Esophagus (tissue), 2 donors: ENCODE measurements around the gene MROH2A. TPM values are rescaled to one million over a fixed set of nuclear protein-coding genes. Genes with fewer than 3 reads are reported as not detected.
"Not testable (repeated sequence)": the region's sequence is repeated elsewhere in the genome, so short reads cannot be mapped to it uniquely, and the experiment has no call there.

Experiments
- H3K27ac ChIP-seq, 2 donors: one replicate each; pipeline ENCODE4 v1.5.1; 2013; ENCODE audit warnings: low read depth in 2 of 2, mild to moderate bottlenecking in 2 of 2, inconsistent platforms in 1 of 2, low read length in 1 of 2, moderate library complexity in 1 of 2
- H3K27me3 ChIP-seq, 2 donors: one replicate each; pipeline ENCODE4 v1.6.1; 2013; ENCODE audit warnings: low read length in 2 of 2, control low read depth in 1 of 2, mild to moderate bottlenecking in 1 of 2; ENCODE audit not compliant: insufficient read depth in 2 of 2, control insufficient read depth in 1 of 2
- H3K36me3 ChIP-seq, 2 donors: one replicate each; pipeline ENCODE4 v1.6.1; 2013; ENCODE audit warnings: low read length in 1 of 2; ENCODE audit not compliant: control insufficient read depth in 2 of 2, insufficient read depth in 2 of 2
- H3K4me1 ChIP-seq, 2 donors: one replicate each; pipeline ENCODE4 v1.6.1; 2013; ENCODE audit warnings: low read length in 1 of 2; ENCODE audit not compliant: control insufficient read depth in 2 of 2, insufficient read depth in 2 of 2
- H3K4me3 ChIP-seq, 2 donors: one replicate each; pipeline ENCODE4 v1.5.1; 2013; ENCODE audit warnings: low read length in 2 of 2, mild to moderate bottlenecking in 2 of 2, low read depth in 1 of 2, moderate library complexity in 1 of 2
- H3K9me3 ChIP-seq, 2 donors: one replicate each; pipeline ENCODE4 v1.6.1; 2013; ENCODE audit warnings: mild to moderate bottlenecking in 2 of 2, low read depth in 1 of 2, low read length in 1 of 2, moderate library complexity in 1 of 2; ENCODE audit not compliant: control insufficient read depth in 2 of 2, insufficient read depth in 1 of 2
- WGBS, 2 donors: extraction: QIAGEN DNeasy Blood & Tissue Kit; methylation state at CpG; one replicate each; pipeline ENCODE4 v1.1.7; 2013; 5-methylcytosine and 5-hydroxymethylcytosine counted together
- polyA plus RNA-seq, 2 donors: library from polyadenylated mRNA; stranded (reverse); fragments of 200-250 nt; gene quantifications; one replicate each; pipeline ENCODE4 v1.2.3, GENCODE V29; 2013
- donor health status: healthy with polysubstance abuse.
- donor health status: Bipolar disorder and iron deficiency.

The MROH2A gene, protein sequence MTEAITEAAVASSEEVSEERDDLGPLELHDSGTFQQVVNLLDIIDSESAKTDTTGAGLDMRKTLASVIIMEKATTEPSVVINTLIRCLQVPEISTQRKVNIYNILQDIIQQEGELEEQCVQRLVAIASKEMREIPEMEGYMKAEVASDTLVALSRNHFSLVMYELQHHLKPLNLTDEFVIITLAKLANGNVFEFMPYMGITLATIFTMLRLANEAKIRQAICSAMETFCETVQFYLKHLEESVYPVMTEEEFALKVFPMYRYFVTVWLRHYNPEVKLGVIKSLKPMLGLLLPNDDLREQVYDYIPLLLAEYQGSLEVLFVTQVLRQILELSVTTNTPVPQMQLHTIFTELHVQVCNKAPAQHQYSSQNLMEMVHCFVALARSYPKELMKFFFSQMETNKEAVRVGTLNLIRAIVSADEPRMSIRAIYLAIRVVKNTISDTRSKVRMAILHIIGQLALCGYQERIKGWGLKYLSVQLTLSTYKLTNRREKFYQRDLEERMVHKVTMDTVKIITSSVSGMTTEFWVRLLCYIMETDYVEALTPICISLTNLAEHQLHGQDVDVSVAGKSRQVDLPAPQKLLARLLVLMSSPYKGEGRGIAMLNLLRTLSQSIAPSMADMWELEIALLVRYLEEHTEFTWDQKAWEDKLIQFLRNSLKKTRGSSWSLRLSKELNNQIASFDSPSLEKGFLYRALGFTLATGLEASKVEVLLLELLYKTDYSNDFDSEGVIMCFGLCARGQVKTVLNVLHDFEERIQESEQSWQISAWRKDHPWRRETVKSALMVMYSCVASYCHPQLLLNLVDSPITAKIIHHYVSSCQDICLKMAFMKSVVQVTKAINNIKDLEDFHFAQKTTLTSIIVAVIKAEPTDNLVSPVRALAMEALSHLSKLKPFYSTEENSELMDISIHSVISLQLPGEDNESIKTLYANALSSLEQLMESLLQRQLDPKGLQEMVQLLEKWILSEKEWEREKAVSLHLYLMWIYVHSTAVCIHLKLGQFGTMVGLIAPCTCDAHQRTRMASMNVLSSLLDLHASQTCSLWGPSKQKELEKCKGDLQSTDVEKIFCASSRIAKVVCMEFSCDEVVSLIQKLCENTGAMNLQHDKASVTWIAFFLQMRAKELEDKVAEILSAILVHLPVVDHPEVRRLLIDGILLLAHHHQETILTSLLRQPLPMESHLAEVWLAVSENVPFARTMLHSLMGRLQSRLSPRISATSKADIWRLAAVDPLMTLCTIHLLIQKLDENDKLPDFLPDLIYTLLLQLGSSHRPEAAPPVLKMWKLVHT (N-terminal part only)
- polyA plus RNA-seq: under 1 TPM; 0.22 to 0.99 TPM

DNA sequence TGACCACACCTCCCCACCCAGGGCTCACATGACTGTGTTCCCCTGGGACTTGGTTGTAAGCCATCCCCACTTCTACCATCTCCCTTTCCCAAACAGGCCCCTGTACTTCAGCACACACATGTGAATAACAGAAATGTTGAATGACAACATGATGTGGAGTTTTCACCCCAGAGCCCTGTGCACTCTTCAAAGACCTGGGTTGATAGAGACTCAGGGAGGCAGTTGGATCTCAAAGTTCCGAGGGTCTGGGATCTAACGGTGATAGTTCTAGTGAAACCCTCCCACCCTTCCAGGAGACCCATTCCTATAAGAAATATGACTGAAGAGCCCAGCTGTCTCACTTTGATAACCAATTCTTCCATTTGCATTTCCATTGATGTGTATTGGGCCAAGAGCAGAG lies at the start of gene MROH2A:
Gene MROH2A (plus strand): TSS at position 301 of the 400 bp plus-strand sequence. CDS start 1,029 bp downstream, outside the sequence.
- Histone ChIP-seq H3K27me3 (no peaks in the 10 kb centered on the region), H3K27ac (no peak within 1 kb of the TSS)
- WGBS, 2 donors: 81 to 96% methylated on average over 2 of the region's 2 CpGs

DNA sequence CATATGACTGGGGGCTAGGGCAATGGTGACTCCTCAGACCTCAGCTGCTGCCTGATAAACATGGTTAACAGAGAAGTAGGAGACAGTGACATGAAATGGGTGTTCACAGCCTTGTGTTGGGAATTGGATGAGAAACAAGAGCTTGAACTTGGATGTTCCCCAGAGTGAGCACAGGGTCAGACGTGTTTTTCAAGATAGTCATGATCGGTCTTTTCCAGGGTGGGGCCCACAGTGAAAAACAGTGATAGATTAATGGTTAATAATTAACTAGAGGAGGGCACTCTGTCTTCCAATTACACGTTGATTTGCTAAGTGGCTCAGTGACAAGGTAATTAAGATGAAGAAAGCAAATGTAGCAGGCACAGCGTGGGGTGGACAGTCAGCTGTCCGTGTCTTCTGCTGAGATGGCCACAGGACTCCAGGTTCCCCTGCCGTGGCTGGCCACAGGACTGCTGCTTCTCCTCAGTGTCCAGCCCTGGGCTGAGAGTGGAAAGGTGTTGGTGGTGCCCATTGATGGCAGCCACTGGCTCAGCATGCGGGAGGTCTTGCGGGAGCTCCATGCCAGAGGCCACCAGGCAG lies 49.3 kb upstream of the MROH2A start, which contains the start of gene UGT1A3:
Gene UGT1A3 (plus strand): TSS at position 320 of the 579 bp plus-strand sequence. CDS start 85 bp downstream, at position 405.
- Histone ChIP-seq H3K27ac (peak within 1 kb of the TSS in 1 of 2 donors; percentile 1), H3K4me1 (peaks cover 0 to 2% of the 10 kb centered on the region in 2 donors), H3K36me3 (no peaks in the 10 kb centered on the region), H3K27me3 (no peaks in the 10 kb centered on the region), H3K4me3 (no peak within 1 kb of the TSS), H3K9me3 (no peaks in the 10 kb centered on the region)
- WGBS, 2 donors: 72 to 73% methylated on average over 8 of the region's 8 CpGs

More for the DNA sequence above, at the start of gene MROH2A:
- no peaks in the 10 kb centered on the region for H3K4me1 ChIP-seq
- no peaks in the 10 kb centered on the region for H3K36me3 ChIP-seq
- peaks cover 4 to 8% of the 10 kb centered on the region in 2 donors for H3K9me3 ChIP-seq
- no peak within 1 kb of the TSS for H3K4me3 ChIP-seq

DNA sequence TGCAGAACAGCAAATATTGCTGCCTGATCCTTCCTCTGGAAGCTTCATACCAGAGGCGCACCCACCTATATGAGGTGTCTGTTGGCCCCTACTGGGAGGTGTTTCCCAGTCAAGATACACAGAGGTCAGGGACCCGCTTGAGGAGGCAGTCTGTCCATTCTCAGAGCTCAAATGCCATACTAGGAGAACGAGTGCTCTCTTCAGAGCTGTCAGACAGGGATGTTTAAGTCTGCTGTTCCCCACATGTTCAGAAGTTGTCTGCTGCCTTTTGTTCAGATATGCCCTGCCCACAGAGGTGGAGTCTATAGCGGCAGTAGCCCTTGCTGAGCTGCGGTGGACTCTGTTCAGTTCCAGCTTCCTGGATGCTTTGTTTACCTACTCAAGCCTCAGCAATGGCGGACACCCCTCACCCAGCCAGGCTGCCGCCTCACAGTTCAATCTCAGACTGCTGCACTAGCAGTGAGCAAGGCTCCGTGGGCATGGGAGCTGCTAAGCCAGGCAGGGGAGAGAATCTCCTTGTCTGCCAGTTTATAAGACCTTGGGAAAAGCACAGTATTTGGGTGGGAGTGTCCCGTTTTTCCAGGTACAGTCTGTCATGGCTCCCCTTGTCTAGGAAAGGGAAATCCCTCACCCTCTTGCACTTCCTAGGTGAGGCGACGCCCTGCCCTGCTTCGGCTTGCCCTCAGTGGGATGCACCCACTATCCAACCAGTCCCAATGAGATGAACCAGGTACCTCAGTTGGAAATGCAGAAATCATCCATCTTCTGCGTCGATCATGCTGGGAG lies 41.1 kb upstream of the MROH2A start:
- H3K4me1 ChIP-seq, H3K4me3 ChIP-seq, H3K27ac ChIP-seq, H3K36me3 ChIP-seq, H3K9me3 ChIP-seq, H3K27me3 ChIP-seq: not testable (repeated sequence)
- 88 to 90% methylated on average over 14 of the region's 14 CpGs for WGBS, 2 donors

DNA sequence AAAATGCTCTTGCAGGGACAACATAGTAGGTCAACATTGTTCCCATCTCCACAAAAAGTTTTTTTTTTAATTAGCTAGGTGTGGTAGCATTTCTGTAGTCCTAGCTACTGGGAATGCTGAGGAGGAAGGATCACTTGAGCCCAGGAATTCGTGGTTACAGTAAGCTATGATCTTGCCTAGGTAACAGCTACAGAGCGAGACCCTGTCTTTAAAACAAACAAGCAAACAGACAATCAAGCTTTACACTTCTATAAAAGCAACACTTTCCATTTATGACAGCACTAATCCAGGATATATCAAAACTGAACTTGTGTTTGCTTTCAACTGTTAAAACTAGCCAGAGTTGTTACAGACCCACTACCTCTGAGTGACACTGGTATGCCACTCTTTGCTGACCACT lies 37.3 kb upstream of the MROH2A start:
- WGBS, 2 donors: 52 to 72% methylated on average over 2 of the region's 2 CpGs
- Histone ChIP-seq H3K4me1 (no peaks in the 10 kb centered on the region), H3K36me3 (peaks cover 0 to 2% of the 10 kb centered on the region in 2 donors), H3K9me3 (peaks cover 0 to 2% of the 10 kb centered on the region in 2 donors), H3K4me3 (no peak overlapping the region), H3K27ac (no peak overlapping the region), H3K27me3 (no peaks in the 10 kb centered on the region)

DNA sequence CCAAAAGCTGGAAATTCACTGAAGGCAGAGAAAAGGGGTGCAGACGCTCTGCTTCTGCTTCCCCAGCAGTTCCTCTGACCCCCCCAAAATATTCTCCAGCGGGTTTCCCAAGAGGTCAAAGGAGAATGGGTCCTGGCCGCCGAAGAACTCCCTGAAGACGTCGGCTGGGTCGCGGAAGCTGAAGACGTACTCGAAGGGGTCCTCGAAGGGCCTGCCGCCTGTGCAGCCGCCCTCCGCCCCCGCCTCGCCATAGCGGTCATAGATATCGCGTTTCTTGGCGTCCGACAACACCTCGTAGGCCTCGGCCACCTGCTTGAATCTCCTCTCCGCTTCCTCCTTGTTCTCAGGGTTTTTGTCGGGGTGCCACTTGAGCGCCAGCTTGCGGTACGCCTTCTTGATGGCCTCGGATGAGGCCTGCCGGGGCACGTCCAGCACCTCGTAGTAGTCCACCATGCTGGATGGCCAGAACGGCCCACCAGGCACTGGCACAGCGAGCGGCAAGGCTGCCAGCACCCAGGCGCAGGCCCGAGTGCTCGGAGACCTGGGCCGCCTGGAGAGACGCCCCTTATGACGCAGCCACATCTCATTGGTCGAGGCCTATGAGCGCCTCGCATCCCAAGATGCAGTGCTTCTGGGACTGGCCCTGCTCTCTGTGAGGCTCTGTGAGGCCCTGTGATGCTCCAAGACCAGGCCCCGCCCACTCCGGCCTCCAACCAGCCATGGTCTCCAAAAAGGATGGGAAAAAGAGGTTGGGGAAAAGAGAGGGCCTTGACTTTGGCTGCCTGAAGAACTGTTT lies 34.5 kb upstream of the MROH2A start:
- H3K9me3 ChIP-seq: no peaks in the 10 kb centered on the region
- H3K36me3 ChIP-seq: peaks cover 0 to 2% of the 10 kb centered on the region in 2 donors
- H3K4me1 ChIP-seq: no peaks in the 10 kb centered on the region
- WGBS, 2 donors: 94 to 95% methylated on average over 44 to 46 of the region's 46 CpGs
- H3K27ac ChIP-seq: no peak overlapping the region
- no peaks in the 10 kb centered on the region for H3K27me3 ChIP-seq
- H3K4me3 ChIP-seq: no peak overlapping the region

DNA sequence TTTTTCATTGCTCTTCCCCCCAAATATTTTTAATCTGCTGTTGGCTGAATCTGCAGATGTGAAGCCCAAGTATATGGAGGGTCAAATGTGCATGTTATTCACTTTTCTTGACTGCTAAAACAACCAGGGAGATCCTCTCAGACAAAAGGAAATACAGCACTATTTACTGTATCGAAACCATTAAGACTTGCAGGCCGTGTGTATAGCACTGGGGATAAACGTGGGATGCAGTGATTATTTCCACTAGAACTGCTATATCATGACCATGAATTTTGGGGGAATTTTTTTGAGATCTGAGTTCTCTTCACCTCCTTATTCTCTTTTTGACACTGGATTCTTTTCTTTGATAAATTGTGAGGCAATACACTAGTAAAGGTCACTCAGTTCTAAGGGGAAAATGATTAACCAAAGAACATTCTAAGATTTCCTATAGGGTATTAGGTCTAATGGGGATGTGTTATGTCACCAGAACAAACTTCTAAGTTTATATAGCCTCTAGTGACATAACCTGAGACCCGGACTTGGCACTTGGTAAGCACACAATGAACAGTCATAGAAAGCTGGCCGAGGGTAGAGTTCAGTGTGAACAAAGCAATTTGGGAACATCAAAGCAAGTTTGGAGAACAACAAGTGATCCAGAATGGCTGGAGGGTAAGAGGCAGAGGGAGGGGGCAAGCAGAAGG lies 32.9 kb upstream of the MROH2A start:
- no peaks in the 10 kb centered on the region for H3K27me3 ChIP-seq
- H3K4me3 ChIP-seq: no peak overlapping the region
- H3K4me1 ChIP-seq: no peaks in the 10 kb centered on the region
- H3K9me3 ChIP-seq: no peaks in the 10 kb centered on the region
- no peak overlapping the region for H3K27ac ChIP-seq
- peaks cover 0 to 2% of the 10 kb centered on the region in 2 donors for H3K36me3 ChIP-seq
- WGBS, 2 donors: 65 to 67% methylated on average over 5 of the region's 5 CpGs

DNA sequence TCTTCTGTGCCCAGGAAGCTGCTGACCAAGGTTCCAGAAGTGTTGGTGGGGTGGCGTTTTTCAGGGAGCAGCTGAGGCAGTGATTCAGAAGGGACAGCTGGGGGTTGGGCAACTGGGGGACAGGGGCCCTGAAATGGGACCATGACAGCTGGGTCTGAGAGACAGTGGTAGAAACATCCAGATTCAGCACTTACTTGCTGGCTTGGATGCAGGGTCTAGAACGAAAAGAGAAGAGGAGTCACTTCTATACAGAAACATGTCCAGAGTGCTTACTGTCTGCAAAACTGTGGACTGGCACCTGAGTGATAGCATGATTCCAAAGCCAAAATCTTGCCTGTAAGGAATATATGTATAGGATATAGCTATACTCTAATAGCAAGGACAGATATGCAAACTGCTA lies 32.3 kb upstream of the MROH2A start:
- not testable (repeated sequence) for H3K4me1 ChIP-seq, H3K4me3 ChIP-seq, H3K36me3 ChIP-seq, H3K27me3 ChIP-seq, H3K9me3 ChIP-seq, H3K27ac ChIP-seq
- WGBS, 2 donors: 71 to 77% methylated on average over 2 of the region's 2 CpGs
